K562 (cell line): ENCODE measurements around the gene GARIN5B. TPM values are rescaled to one million over a fixed set of nuclear protein-coding genes. Genes with fewer than 3 reads are reported as not detected.

Experiments
- ARID3B ChIP-seq: fragments of 250-450 bp; sonication (Bioruptor Pico); IDR thresholded peaks from 2 replicates; pipeline ENCODE4 v1.4.0; 2020; ENCODE audit warnings: borderline replicate concordance
- ASH1L ChIP-seq: fragments of 450-650 bp; IDR thresholded peaks from 2 replicates; pipeline ENCODE4 v1.6.1; 2018; ENCODE audit warnings: borderline replicate concordance, mild to moderate bottlenecking, low read depth; ENCODE audit not compliant: partially characterized antibody
- FUS ChIP-seq: fragments of 200-400 bp; formaldehyde crosslinking; optimal IDR thresholded peaks from 2 replicates; pipeline ENCODE3; 2017; ENCODE audit warnings: low read depth, low read length
- GTF2A2 ChIP-seq: IDR thresholded peaks from 2 replicates; pipeline ENCODE4 v1.6.1; 2016; ENCODE audit warnings: mild to moderate bottlenecking, missing genetic modification characterization, missing compliant biosample characterization
- GTF2F1 ChIP-seq: IDR thresholded peaks from 2 replicates; pipeline ENCODE4 v1.6.1; 2011; ENCODE audit warnings: low read depth, low read length, improper control_type of control experiment
- HNRNPH1 ChIP-seq: fragments of 200-400 bp; formaldehyde crosslinking; optimal IDR thresholded peaks from 2 replicates; pipeline ENCODE3; 2017; ENCODE audit warnings: low read depth, mild to moderate bottlenecking, low read length, moderate library complexity
- JUND ChIP-seq, 2 experiments: IDR thresholded peaks; 2 replicates in 1 of 2; 3 replicates in 1 of 2; pipeline ENCODE4 v1.6.1; 2011; ENCODE audit warnings: borderline replicate concordance in 2 of 2, low read depth in 2 of 2, low read length in 2 of 2, improper control_type of control experiment in 1 of 2, missing biosample characterization in 1 of 2, missing genetic modification characterization in 1 of 2, missing genetic modification reagents in 1 of 2
- KDM5B ChIP-seq: fragments of 200-600 bp; sonication (generic); IDR thresholded peaks from 2 replicates; pipeline ENCODE4 v1.6.1; 2012; ENCODE audit warnings: low read depth, mild to moderate bottlenecking, moderate library complexity, low read length, control low read depth, inconsistent platforms; ENCODE audit not compliant: insufficient replicate concordance
- POLR2AphosphoS2 ChIP-seq: IDR thresholded peaks from 2 replicates; pipeline ENCODE4 v1.6.1; 2012; ENCODE audit warnings: low read length, improper control_type of control experiment
- POLR3A ChIP-seq: IDR thresholded peaks from 2 replicates; pipeline ENCODE4 v1.6.1; 2011; ENCODE audit warnings: borderline replicate concordance, mild to moderate bottlenecking, moderate library complexity; ENCODE audit not compliant: insufficient read length, insufficient read depth; ENCODE audit errors: extremely low read depth
- PYGO2 ChIP-seq: fragments of 450-650 bp; IDR thresholded peaks from 2 replicates; pipeline ENCODE4 v1.6.1; 2016; ENCODE audit warnings: mild to moderate bottlenecking, missing genetic modification characterization, moderate library complexity, missing compliant biosample characterization
- RCOR1 ChIP-seq, 2 experiments: IDR thresholded peaks; 2 replicates each; pipeline ENCODE4 v1.6.1; 2012; ENCODE audit warnings: low read depth in 2 of 2, low read length in 2 of 2, borderline replicate concordance in 1 of 2, improper control_type of control experiment in 1 of 2
- RNF219 ChIP-seq: fragments of 250-450 bp; sonication (Bioruptor Pico); IDR thresholded peaks from 2 replicates; pipeline ENCODE4 v1.5.0; 2022; ENCODE audit warnings: mild to moderate bottlenecking
- SMARCB1 ChIP-seq: IDR thresholded peaks from 2 replicates; pipeline ENCODE4 v1.6.1; 2011; ENCODE audit warnings: improper control_type of control experiment, low read depth; ENCODE audit not compliant: insufficient read length
- SRSF7 ChIP-seq: fragments of 200-400 bp; formaldehyde crosslinking; optimal IDR thresholded peaks from 2 replicates; pipeline ENCODE3; 2017; ENCODE audit warnings: mild to moderate bottlenecking, low read depth, low read length
- TFAM ChIP-seq: fragments of 250-450 bp; sonication (Bioruptor Pico); conservative IDR thresholded peaks from 2 replicates; pipeline ENCODE4 v1.5.0; 2021; ENCODE audit warnings: mild to moderate bottlenecking, moderate library complexity
- ZBTB43 ChIP-seq: sonication (generic); formaldehyde crosslinking; IDR thresholded peaks from 2 replicates; pipeline ENCODE4 v1.8.0; 2023; ENCODE audit warnings: mild to moderate bottlenecking, missing genetic modification reagents
- ZNF232 ChIP-seq: sonication (generic); formaldehyde crosslinking; IDR thresholded peaks from 2 replicates; pipeline ENCODE4 v1.8.0; 2022; ENCODE audit warnings: mild to moderate bottlenecking, missing genetic modification reagents
- ZNF274 ChIP-seq: IDR thresholded peaks from 2 replicates; pipeline ENCODE4 v1.6.1; 2011; ENCODE audit warnings: low read depth, mild to moderate bottlenecking, low read length, moderate library complexity, borderline replicate concordance
- ZNF41 ChIP-seq: fragments of 250-450 bp; sonication (Bioruptor Pico); conservative IDR thresholded peaks from 2 replicates; pipeline ENCODE4 v1.4.0; 2020; ENCODE audit warnings: mild to moderate bottlenecking
- ZNF431 ChIP-seq: sonication (generic); formaldehyde crosslinking; IDR thresholded peaks from 2 replicates; pipeline ENCODE4 v1.8.0; 2022; ENCODE audit warnings: mild to moderate bottlenecking, missing genetic modification reagents
- polyA plus RNA-seq, 8 experiments: library from polyadenylated mRNA; depleted of rRNA in 4 of 8; stranded (reverse) in 5 of 8; unstranded in 3 of 8; fragments of >200 nt; fragmentation: Nextera tagmentation in 2 of 8; fragmentation: Illumina TruSeq in 1 of 8; extraction: Ambion mirVana in 2 of 8; extraction: Trizol in 1 of 8; gene quantifications; 2 replicates each; pipeline versions ENCODE4 v1.2.1 to v1.2.3, GENCODE V29; 2011 to 2014; ENCODE audit warnings: inconsistent platforms in 1 of 8, missing spikeins in 1 of 8
- total RNA-seq, 7 experiments: library from RNA; depleted of rRNA in 6 of 7; stranded (reverse); fragments of >200 nt in 6 of 7; fragmentation: Illumina TruSeq in 2 of 7; extraction: Trizol in 2 of 7; gene quantifications; 2 replicates each; pipeline versions ENCODE4 v1.2.1 to v1.2.3, GENCODE V29; 2011 to 2021; ENCODE audit warnings: low replicate concordance in 1 of 7

Gene GARIN5B
- total and polyA plus RNA-seq, 9 of the 15 experiments (the other 6 are each of a cell fraction or from before 2014, with no cell fraction given) = not detected

- TF ChIP-seq RNF219 (CRISPR knock-in tag) (no peak), ZNF232 (CRISPR knock-in tag) (no peak), ZNF41 (CRISPR knock-in tag) (no peak), JUND (IDR thresholded peaks at IDR 0.05; ENCODE audit: borderline replicate concordance, low read depth, low read length) (peak; percentile 26; the same call in 1 of the 2 replicates), JUND (tag; IDR thresholded peaks at IDR 0.05; ENCODE audit: borderline replicate concordance, low read depth, low read length) (no peak; the same call in 2 of the 3 replicates), POLR3A (no peak), ZBTB43 (CRISPR knock-in tag) (no peak), ARID3B (CRISPR knock-in tag) (no peak), GTF2F1 (peak; percentile 95), POLR2AphosphoS2 (peak; percentile 87; the same call in 1 of the 2 replicates), FUS (no peak), SRSF7 (no peak), ZNF431 (CRISPR knock-in tag) (no peak), ZNF274 (no peak), HNRNPH1 (no peak), KDM5B (peak; percentile 99), RCOR1 (IDR thresholded peaks at IDR 0.05; ENCODE audit: borderline replicate concordance in 1 of 2, low read depth in 2 of 2, low read length in 2 of 2) (peak in 1 of 2 experiments; percentile 32; a peak in 1 of 4 replicates), TFAM (CRISPR knock-in tag) (no peak), ASH1L (no peak), SMARCB1 (no peak), PYGO2 (tag) (no peak), GTF2A2 (tag) (peak; percentile 64; the same call in 1 of the 2 replicates)
Measured at GRCh38 chr19:55385724-55386492, 22.8 kb upstream of the GARIN5B start, which contains the start of gene RPL28 (continued).
